ENCODE measurements around the gene QRFP.

QRFP gene

GRCh38 chr9:130908146-130908877, 11.7 kb upstream of the QRFP start:
- no peak for TF ChIP-seq ZNF274 (IDR thresholded peaks at IDR 0.05; ENCODE audit: low read depth, low read length)
- H3K4me3 ChIP-seq (ENCODE audit: low read length) = no peak overlapping the region

GRCh38 chr9:130906735-130907416, 10.3 kb upstream of the QRFP start:
- no peak overlapping the region for H3K4me3 ChIP-seq (ENCODE audit: low read length)
- no peak for TF ChIP-seq ZNF274 (IDR thresholded peaks at IDR 0.05; ENCODE audit: low read depth, low read length)

DNA sequence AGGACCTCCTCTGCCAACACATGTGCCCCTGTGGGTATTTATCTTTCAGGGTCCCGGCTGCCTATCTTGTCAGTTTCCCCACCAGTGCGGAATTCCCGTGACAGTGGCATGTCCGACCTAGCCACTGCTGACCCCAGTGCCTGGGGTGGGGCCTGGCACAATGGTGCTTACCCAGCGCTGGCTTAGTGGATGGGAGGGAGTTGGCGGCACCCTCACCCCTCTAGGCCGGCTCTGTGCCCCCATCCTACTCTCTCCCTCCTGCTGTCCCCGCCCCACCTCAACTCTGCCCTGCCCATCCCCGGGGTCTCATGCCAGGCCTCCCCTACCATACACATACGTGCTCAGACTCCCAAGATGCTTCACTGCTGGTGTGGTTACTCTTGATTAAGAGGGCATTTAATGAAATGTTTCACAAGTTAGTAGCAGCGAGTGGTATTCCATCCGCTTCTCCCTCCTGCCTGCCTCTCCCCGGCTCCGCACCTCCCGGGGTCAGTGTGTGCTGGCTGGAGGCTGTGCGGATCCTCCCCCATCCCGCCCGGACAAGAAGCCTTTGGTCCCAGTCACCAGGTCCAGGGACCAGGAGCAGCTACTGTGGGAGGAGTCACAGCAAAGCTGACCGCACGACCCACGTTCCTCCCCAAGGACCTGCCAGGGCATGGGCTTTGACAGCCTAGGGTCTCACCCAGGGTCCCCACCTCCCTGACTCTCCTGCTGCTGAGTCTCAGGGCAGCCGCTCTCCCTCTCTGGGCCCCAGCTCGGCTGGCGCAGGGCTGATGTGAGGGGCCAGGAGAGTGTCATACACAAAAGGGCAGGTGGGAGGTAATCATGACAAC, 9.5 kb upstream of the QRFP start:
- no peak overlapping the region for H3K4me3 ChIP-seq (ENCODE audit: low read length)
- no peak for TF ChIP-seq ZNF274 (IDR thresholded peaks at IDR 0.05; ENCODE audit: low read depth, low read length)

- H3K4me3 ChIP-seq (ENCODE audit: low read length) = no peak overlapping the region
- TF ChIP-seq ZNF274 (IDR thresholded peaks at IDR 0.05; ENCODE audit: low read depth, low read length) = no peak
These were observed 8.7 kb upstream of the QRFP start for GRCh38 chr9:130905125-130905901.

DNA sequence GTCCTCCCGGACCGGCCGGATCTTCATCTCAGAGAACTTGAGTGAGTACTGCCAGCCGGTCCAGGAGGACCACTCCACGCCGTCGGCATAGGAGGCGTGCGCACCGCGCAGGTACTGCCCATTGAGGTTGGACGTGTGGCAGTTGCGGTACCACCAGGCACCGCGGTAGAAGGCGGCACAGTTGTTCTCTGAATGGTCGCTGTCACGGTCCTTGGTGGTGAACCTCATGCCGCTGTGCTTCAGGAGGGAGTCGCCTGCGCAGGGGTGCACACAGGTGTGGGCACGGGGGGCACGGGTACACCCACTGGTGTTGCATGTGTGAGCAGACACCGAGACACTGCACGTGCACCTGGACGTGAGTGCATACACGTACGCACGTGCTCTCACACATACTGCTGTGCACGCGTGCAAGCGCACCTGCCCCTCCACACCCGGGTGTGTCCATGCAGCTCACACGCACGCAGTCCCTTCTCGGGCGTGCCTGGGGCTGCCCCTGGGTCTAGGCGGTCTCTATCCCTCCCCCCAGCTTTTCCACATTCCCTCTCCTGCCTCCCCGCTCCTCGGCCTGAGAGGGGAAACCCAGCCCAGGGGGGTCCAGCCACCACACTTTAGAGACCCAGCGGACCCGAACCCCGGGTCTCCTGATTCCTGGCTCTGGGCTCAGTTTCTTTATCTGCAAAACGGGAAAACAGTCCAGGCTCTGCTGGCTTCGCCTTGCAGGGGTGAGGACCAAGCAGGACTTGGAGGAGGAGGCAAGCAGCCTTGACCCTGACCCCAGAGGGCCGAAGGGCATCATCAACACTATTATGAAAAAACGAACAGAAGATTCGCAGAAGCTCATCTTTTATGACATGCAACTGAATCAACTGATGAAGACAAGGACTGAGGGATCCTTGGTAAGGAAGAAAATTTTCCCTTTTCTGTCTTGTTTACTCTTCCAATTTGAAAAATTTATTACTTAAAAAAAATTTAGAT, 7.7 kb upstream of the QRFP start:
- TF ChIP-seq ZNF274 (IDR thresholded peaks at IDR 0.05; ENCODE audit: low read depth, low read length) = no peak
- no peak overlapping the region for H3K4me3 ChIP-seq (ENCODE audit: low read length)

GRCh38 chr9:130903194-130904069, 6.8 kb upstream of the QRFP start:
- no peak for TF ChIP-seq ZNF274 (IDR thresholded peaks at IDR 0.05; ENCODE audit: low read depth, low read length)
- H3K4me3 ChIP-seq (ENCODE audit: low read length) = no peak overlapping the region

- no peak for TF ChIP-seq ZNF274 (IDR thresholded peaks at IDR 0.05; ENCODE audit: low read depth, low read length)
- H3K4me3 ChIP-seq (ENCODE audit: low read length) = no peak overlapping the region
These were observed 5.9 kb upstream of the QRFP start for GRCh38 chr9:130902204-130903185.

DNA sequence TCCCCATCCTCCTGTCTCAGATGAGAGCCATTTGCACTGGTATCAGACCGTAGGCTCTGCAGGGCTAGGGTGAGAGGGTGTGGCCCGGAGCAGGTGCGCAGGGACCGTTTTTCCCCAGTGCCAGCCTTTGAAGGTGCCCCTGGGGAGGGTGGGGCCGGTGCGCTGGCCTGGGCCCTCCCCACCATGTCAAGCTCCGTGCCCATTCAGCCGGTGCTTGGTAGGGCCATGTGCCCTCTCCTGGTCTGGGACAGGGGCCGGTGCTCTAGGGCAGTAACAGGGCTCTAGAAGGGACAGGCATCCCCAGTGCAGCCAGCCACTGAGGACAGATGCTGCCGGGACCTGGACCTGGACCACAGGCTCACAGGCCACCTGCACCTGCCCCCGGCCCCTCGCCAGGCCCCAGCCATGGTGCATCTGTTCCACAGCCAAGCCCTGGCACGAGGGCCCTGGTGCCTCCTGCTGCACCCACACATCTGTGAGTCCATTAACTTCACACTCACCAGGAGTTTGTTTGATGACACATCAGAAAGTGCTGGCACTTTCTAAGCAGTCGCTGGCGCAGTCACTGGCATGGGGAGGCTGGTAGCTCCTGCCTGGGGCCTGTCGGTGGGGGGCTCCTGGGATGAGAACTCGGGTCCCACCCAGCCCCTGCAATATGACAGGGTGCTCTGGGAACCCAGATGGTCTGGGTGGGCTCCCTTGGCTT, 5.0 kb upstream of the QRFP start:
- TF ChIP-seq ZNF274 (IDR thresholded peaks at IDR 0.05; ENCODE audit: low read depth, low read length) = no peak
- H3K4me3 ChIP-seq (ENCODE audit: low read length) = no peak overlapping the region

DNA sequence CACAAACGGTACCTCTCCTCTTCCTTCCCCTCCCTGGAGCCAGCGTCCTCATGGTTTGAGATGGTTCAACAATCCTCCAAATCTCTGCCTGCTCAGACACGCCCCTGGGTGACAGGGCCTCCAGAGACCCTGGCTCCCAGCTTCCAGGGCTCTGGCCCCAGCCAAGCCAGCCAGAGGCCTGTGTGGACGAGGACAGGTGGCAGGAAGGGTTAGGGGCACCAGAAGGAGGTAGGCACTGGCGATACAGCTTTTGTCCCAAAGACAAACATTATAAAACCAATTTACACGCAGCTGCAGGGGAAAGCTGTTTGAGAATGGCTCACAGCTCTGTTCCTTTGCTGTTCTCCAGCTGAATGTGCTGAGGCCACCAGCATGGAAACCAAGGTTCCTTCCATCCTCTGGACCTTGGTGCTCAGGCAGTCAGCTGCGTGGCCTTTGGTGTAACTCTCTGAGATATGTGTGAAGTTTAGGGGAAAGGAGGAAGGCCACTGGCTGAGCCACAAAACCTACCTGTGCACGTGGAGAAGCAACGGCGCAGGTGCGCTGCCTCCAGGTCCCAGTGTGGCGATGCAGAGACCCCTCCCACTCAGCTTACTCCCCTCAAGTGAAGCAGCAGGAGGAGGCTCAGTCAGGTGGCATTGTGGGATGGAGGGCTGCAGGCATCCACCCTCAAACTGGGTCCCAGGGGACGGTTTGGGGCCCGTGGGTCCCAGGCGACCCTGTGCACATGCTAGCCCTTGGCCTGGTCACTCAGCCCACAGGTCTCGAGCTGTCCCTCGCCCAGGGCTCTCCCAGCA, 4.3 kb upstream of the QRFP start:
- H3K4me3 ChIP-seq (ENCODE audit: low read length) = no peak overlapping the region
- no peak for TF ChIP-seq ZNF274 (IDR thresholded peaks at IDR 0.05; ENCODE audit: low read depth, low read length)

Measured in GM08714 (cell line).